Stimulated activated CD8-positive, alpha-beta memory T cell treated with anti-CD3 and anti-CD28 coated beads, Interleukin-12 subunit alpha, Interleukin-12 subunit beta, amount 100 ng/mL, for 1 hour (primary cell): Measurements from ENCODE around the gene CFAP141.

Experiments used
- DNase-seq: peaks from one replicate; pipeline ENCODE4 v3.0.0-alpha.2; 2020; ENCODE audit warnings: low read depth

Gene CFAP141

GRCh38 chr1:154171223-154171583 lies 34.9 kb downstream of the CFAP141 start:
- DNase-seq = no peak

- DNase-seq = no peak
Measured at GRCh38 chr1:154170547-154171222, 35.4 kb downstream of the CFAP141 start.

- no peak for DNase-seq
Measured at GRCh38 chr1:154167461-154167860, 38.7 kb downstream of the CFAP141 start.

- DNase-seq = no peak
Measured at GRCh38 chr1:154166207-154166606, 39.9 kb downstream of the CFAP141 start.

GRCh38 chr1:154159554-154159953 lies 46.6 kb downstream of the CFAP141 start:
- no peak for DNase-seq

GRCh38 chr1:154158307-154159125 lies 47.6 kb downstream of the CFAP141 start:
- no peak for DNase-seq

GRCh38 chr1:154157520-154158306 lies 48.4 kb downstream of the CFAP141 start:
- peak; percentile 62 for DNase-seq

- DNase-seq = no peak
Measured at GRCh38 chr1:154155251-154155650, 50.9 kb downstream of the CFAP141 start.

GRCh38 chr1:154154534-154155191 lies 51.5 kb downstream of the CFAP141 start, which contains the start of gene NUP210L:
NUP210L (minus strand) TSS chr1:154155073.
- DNase-seq = no peak

GRCh38 chr1:154154053-154154452 lies 52.1 kb downstream of the CFAP141 start:
- DNase-seq = no peak

GRCh38 chr1:154151311-154151710 lies 54.8 kb downstream of the CFAP141 start:
- no peak for DNase-seq
